B cell (primary cell): Measurements from ENCODE around the gene CAMTA1. TPM values are rescaled to one million over a fixed set of nuclear protein-coding genes. Genes with fewer than 3 reads are reported as not detected.

Experiments used
- ATAC-seq: fragments of 200-7000 bp; cut with Tn5 transposase; one replicate; pipeline ENCODE4 v1.10.0; 2021; ENCODE audit warnings: low read depth, mild to moderate bottlenecking, moderate number of reproducible peaks, moderate library complexity
- CTCF ChIA-PET: fragments of 350-600 bp; sonication (Branson Sonifier 250); formaldehyde crosslinking; loops from one replicate; lab custom pipeline; 2021; ENCODE audit warnings: antibody characterized with exemption, inconsistent platforms; lab: Charles Lee
- POLR2A ChIA-PET: fragments of 350-600 bp; sonication (Branson Sonifier 250); formaldehyde crosslinking; loops from one replicate; lab custom pipeline; 2021; ENCODE audit warnings: antibody characterized with exemption; lab: Charles Lee
- DNase-seq: peaks from one replicate; pipeline ENCODE4 v3.0.0; 2013
- H2AFZ ChIP-seq: 2 replicates; pipeline ENCODE4 v1.6.1; 2012; ENCODE audit warnings: mild to moderate bottlenecking, low read depth, low read length; ENCODE audit not compliant: insufficient read depth, poor library complexity, severe bottlenecking
- H3K27ac ChIP-seq, 2 donors: 1 replicate in 1 of 2; 2 replicates in 1 of 2; pipeline ENCODE4 v1.5.1; 2012 to 2013; ENCODE audit warnings: low read length in 2 of 2, mild to moderate bottlenecking in 2 of 2, moderate library complexity in 1 of 2
- H3K27me3 ChIP-seq, 4 experiments: fragments of 200-600 bp in 1 of 4; sonication (generic) in 1 of 4; replicated peaks in 1 of 4; 1 replicate in 2 of 4; 2 replicates in 2 of 4; pipeline versions ENCODE4 v1.6.1 to v1.7.0; 2013 to 2016; ENCODE audit warnings: low read length in 3 of 4, mild to moderate bottlenecking in 2 of 4, mixed read lengths in 1 of 4, moderate library complexity in 1 of 4; ENCODE audit not compliant: insufficient read depth in 4 of 4, control insufficient read depth in 3 of 4; ENCODE audit errors: control extremely low read depth in 1 of 4
- H3K36me3 ChIP-seq, 2 experiments: replicated peaks in 1 of 2; 1 replicate in 1 of 2; 2 replicates in 1 of 2; pipeline versions ENCODE4 v1.6.1 to v1.7.1; 2013; ENCODE audit warnings: low read length in 1 of 2; ENCODE audit not compliant: insufficient read depth in 2 of 2, control insufficient read depth in 1 of 2; ENCODE audit errors: control extremely low read depth in 1 of 2, extremely low read depth in 1 of 2
- H3K4me1 ChIP-seq, 2 donors: fragments of 200-600 bp in 1 of 2; sonication (generic) in 1 of 2; 1 replicate in 1 of 2; 2 replicates in 1 of 2; pipeline versions ENCODE4 v1.5.1 to v1.6.1; 2013 to 2017; ENCODE audit warnings: low read length in 2 of 2; ENCODE audit not compliant: control insufficient read depth in 2 of 2, insufficient read depth in 2 of 2
- H3K4me2 ChIP-seq: replicated peaks from 2 replicates; pipeline ENCODE3; 2012; ENCODE audit warnings: mild to moderate bottlenecking, low read depth, low read length; ENCODE audit not compliant: poor library complexity, severe bottlenecking
- H3K4me3 ChIP-seq, 5 experiments: fragments of 200-600 bp in 1 of 5; sonication (generic) in 1 of 5; 1 replicate in 3 of 5; 2 replicates in 2 of 5; pipeline versions ENCODE4 v1.5.1 to v1.7.0; 2011 to 2016; ENCODE audit warnings: low read length in 4 of 5, mild to moderate bottlenecking in 4 of 5, low read depth in 2 of 5, control low read depth in 1 of 5, moderate library complexity in 1 of 5; ENCODE audit not compliant: insufficient read depth in 1 of 5; ENCODE audit errors: control extremely low read depth in 1 of 5, extremely low read depth in 1 of 5
- H3K79me2 ChIP-seq: fragments of 200-600 bp; sonication (generic); one replicate; pipeline ENCODE4 v1.6.0; 2016; ENCODE audit warnings: low read length; ENCODE audit not compliant: control insufficient read depth, insufficient read depth
- H3K9ac ChIP-seq: fragments of 200-600 bp; sonication (generic); 2 replicates; pipeline ENCODE4 v1.6.1; 2017; ENCODE audit warnings: mild to moderate bottlenecking, low read length, moderate library complexity
- H3K9me3 ChIP-seq, 3 donors: one replicate each; pipeline versions ENCODE4 v1.6.1 to v1.7.1; 2013; ENCODE audit warnings: low read length in 2 of 3; ENCODE audit not compliant: control insufficient read depth in 2 of 3, insufficient read depth in 1 of 3; ENCODE audit errors: control extremely low read depth in 1 of 3
- H4K20me1 ChIP-seq: 2 replicates; pipeline ENCODE4 v1.6.0; 2012; ENCODE audit warnings: mild to moderate bottlenecking, low read length; ENCODE audit not compliant: insufficient read depth, control insufficient read depth, poor library complexity, severe bottlenecking
- H3K27ac Mint-ChIP-seq: one replicate; pipeline ENCODE4 v1.8.0; 2021; ENCODE audit warnings: mixed read lengths
- H3K27me3 Mint-ChIP-seq: one replicate; pipeline ENCODE4 v1.8.0; 2021; ENCODE audit warnings: mixed read lengths
- H3K4me1 Mint-ChIP-seq: one replicate; pipeline ENCODE4 v1.8.0; 2021; ENCODE audit warnings: mixed read lengths
- H3K4me3 Mint-ChIP-seq: one replicate; pipeline ENCODE4 v1.8.0; 2021; ENCODE audit warnings: mixed read lengths
- H3K9me3 Mint-ChIP-seq: one replicate; pipeline ENCODE4 v1.8.0; 2022; ENCODE audit warnings: mixed read lengths; ENCODE audit not compliant: insufficient read depth
- CTCF ChIP-seq: fragments of 200-600 bp; IDR thresholded peaks from one replicate; pipeline ENCODE4 v1.8.0; 2022; ENCODE audit warnings: antibody characterized with exemption, mild to moderate bottlenecking
- EZH2 ChIP-seq: IDR thresholded peaks from 2 replicates; pipeline ENCODE4 v1.6.1; 2012; ENCODE audit warnings: borderline replicate concordance, low read depth, mild to moderate bottlenecking, moderate library complexity, low read length; ENCODE audit not compliant: insufficient read depth, poor library complexity, severe bottlenecking
- WGBS: methylation state at CpG from one replicate; pipeline ENCODE4 v1.1.5; 2013; ENCODE audit warnings: missing lambda C conversion rate; ENCODE audit not compliant: insufficient coverage; 5-methylcytosine and 5-hydroxymethylcytosine counted together
- intact Hi-C: fragments of 100-400 bp; cut with micrococcal nuclease; formaldehyde crosslinking; loops from one replicate; pipeline ENCODE4 v1.10.0; 2022
- polyA plus RNA-seq: library from polyadenylated mRNA; depleted of rRNA; stranded (reverse); fragments of >200 nt; gene quantifications from 2 replicates; pipeline ENCODE4 v1.2.3, GENCODE V29; 2012
- total RNA-seq, 2 donors: library from RNA; stranded (reverse); fragments of 120-200 nt in 1 of 2; gene quantifications; 1 replicate in 1 of 2; 2 replicates in 1 of 2; pipeline versions ENCODE4 v1.2.3 to v1.2.4, GENCODE V29; 2013 to 2022

Gene CAMTA1
- total and polyA plus RNA-seq, 2 donors (not counting 1 experiment from before 2014, with no cell fraction given) = 42.2 to 45.7 TPM

GRCh38 chr1:7702365-7702764 lies 917.1 kb downstream of the CAMTA1 start:
- ChIA-PET CTCF (interaction anchor here (4.2 kb wide), 1 partner anchor 34 kb away, joined by 13 read pairs; no protein-coding TSS in a partner anchor), POLR2A (interaction anchor here (0.7 kb wide), 1 partner anchor 1501 kb away, joined by 3 read pairs; no protein-coding TSS in a partner anchor)
- Histone ChIP-seq H3K36me3 (no peaks in the 10 kb centered on the region), H4K20me1 (no peaks in the 10 kb centered on the region), H3K27ac (no peak overlapping the region), H3K9ac (no peak overlapping the region), H3K4me2 (no peak overlapping the region), H2AFZ (no peak overlapping the region), H3K4me3 (no peak overlapping the region), H3K9me3 (peaks cover 0 to 10% (median 2%) of the 10 kb centered on the region in 3 donors), H3K4me1 (peaks cover 6 to 15% of the 10 kb centered on the region in 2 donors), H3K79me2 (no peaks in the 10 kb centered on the region), H3K27me3 (peaks cover 0 to 15% (median 7%) of the 10 kb centered on the region in 4 experiments)
- intact Hi-C loops = loop anchor here (5.0 kb wide), 1 partner anchor 260 kb away; the partner anchor contains the start of gene PARK7
- peaks cover 14% of the 10 kb centered on the region for H3K4me1 Mint-ChIP-seq
- TF ChIP-seq EZH2 (no peak), CTCF (no peak)
- H3K27me3 Mint-ChIP-seq = peaks cover 7% of the 10 kb centered on the region
- WGBS = 53% methylated on average over 3 of the region's 5 CpGs
- H3K4me3 Mint-ChIP-seq = peak overlapping the region; percentile 88
- no peak overlapping the region for H3K27ac Mint-ChIP-seq
- no peaks in the 10 kb centered on the region for H3K9me3 Mint-ChIP-seq
- ATAC-seq (no peak), DNase-seq (no peak)
